AG09309 (cell line): Measurements from ENCODE around the gene CDH13.

Experiments
- DNase-seq: peaks from one replicate; pipeline ENCODE4 v3.0.0-alpha.2; 2010; ENCODE audit warnings: low read depth
- H3K4me3 ChIP-seq: 2 replicates; pipeline ENCODE4 v1.5.1; 2011; ENCODE audit warnings: mild to moderate bottlenecking, low read depth, low read length, moderate library complexity; ENCODE audit not compliant: control insufficient read depth
- TF ChIP-seq, protein P1 (sequence below): IDR thresholded peaks from 2 replicates; pipeline ENCODE4 v1.5.1; 2011; ENCODE audit warnings: mild to moderate bottlenecking, low read depth, low read length, inconsistent platforms; ENCODE audit not compliant: insufficient read depth, control insufficient read depth; ENCODE audit errors: missing control alignments

The CDH13 gene

DNA sequence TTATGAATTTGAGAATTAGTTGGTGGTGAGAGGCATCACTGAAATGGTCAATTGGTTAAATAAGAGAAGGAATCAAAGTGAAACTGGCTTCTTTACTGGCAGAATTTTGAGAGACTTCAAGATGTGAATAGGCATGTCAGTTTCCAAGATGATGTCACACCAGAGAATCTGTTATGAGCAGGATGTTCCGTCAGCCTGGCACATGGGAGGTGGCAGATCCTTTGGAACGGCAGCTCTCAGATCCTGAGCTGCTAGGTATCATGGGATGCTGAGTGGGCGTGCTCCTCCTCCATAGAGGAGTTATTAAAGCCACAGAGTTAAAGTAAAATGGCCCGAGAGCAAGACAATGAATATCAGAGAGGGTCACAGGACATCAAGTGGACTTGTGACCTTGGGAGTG, 736.8 kb downstream of the CDH13 start:
- no peak for DNase-seq
- TF ChIP-seq, protein P1, sequence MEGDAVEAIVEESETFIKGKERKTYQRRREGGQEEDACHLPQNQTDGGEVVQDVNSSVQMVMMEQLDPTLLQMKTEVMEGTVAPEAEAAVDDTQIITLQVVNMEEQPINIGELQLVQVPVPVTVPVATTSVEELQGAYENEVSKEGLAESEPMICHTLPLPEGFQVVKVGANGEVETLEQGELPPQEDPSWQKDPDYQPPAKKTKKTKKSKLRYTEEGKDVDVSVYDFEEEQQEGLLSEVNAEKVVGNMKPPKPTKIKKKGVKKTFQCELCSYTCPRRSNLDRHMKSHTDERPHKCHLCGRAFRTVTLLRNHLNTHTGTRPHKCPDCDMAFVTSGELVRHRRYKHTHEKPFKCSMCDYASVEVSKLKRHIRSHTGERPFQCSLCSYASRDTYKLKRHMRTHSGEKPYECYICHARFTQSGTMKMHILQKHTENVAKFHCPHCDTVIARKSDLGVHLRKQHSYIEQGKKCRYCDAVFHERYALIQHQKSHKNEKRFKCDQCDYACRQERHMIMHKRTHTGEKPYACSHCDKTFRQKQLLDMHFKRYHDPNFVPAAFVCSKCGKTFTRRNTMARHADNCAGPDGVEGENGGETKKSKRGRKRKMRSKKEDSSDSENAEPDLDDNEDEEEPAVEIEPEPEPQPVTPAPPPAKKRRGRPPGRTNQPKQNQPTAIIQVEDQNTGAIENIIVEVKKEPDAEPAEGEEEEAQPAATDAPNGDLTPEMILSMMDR = no peak
- no peak overlapping the region for H3K4me3 ChIP-seq

DNA sequence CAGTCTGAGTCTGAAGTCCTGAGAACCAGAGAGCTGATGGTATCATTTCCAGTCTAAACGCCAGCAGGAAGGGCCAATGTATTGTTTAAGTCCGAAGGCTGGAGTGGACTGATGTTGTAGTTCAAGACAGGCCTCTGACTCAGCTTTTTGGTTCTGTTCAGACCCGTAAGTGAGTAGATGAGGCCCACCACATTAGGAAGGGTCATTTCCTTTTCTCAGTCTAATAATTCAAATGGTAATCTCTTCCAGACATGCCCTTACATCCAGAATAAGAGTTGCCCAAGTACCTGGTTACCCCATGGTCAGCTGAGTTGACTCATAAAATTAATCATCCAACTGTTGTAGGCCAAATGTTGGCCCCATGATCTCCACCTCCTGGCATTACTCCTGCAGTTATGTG, 738.4 kb downstream of the CDH13 start:
- TF ChIP-seq, protein P1 = no peak
- H3K4me3 ChIP-seq = no peak overlapping the region
- DNase-seq = peak; percentile 54

GRCh38 chr16:83366228-83366627, 739.5 kb downstream of the CDH13 start:
- DNase-seq = peak; percentile 43
- TF ChIP-seq, protein P1 = no peak
- H3K4me3 ChIP-seq = no peak overlapping the region

DNA sequence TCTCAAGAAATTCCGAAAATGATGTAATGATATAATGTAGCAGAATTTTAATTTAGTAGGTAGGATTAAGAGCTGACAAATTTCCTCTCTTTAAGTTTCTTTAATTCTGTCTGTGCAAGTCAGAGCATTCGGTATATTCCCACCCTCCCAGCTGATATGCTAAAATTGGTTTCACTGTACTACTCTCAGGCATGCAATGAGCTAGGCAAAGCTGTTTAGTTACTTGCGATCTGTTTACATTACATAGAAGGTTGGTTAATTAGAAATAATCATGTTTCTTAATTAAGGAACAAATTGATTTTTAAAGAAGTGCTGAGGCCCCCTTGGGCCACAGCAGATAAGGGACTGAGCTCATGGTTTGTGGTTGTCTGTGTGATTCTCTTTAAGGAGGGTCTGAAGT, 748.2 kb downstream of the CDH13 start:
- TF ChIP-seq, protein P1 = no peak
- H3K4me3 ChIP-seq = no peak overlapping the region
- DNase-seq = no peak

- TF ChIP-seq, protein P1 = no peak
- no peak overlapping the region for H3K4me3 ChIP-seq
- no peak for DNase-seq
These were observed 763.0 kb downstream of the CDH13 start for GRCh38 chr16:83389751-83390150.

DNA sequence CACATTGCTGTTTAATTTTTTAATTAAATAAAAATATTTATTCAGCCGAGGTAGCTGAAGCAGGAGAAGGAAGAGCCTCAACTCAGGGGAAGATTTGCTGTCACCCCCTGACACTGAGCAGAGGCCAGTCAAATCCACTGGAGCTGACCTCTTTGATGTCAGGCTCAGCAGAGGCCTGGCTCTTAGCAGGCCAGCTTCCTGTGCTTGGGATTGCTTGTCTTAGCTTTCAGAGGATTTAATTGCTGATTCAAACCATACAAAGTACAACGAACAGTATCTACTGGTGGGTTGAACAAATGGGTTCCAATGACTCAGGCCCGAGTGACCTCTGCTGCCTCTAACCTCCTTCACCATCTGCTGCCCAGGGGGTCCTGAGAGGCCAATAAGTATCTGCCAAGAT, 764.0 kb downstream of the CDH13 start:
- no peak for DNase-seq
- no peak overlapping the region for H3K4me3 ChIP-seq
- TF ChIP-seq, protein P1 = no peak

GRCh38 chr16:83392743-83393142, 766.0 kb downstream of the CDH13 start:
- no peak for DNase-seq
- no peak overlapping the region for H3K4me3 ChIP-seq
- TF ChIP-seq, protein P1 = no peak
